Esophagus squamous epithelium (tissue), 5 donors: ENCODE data around the gene SAPCD1. TPM values are rescaled to one million over a fixed set of nuclear protein-coding genes. Genes with fewer than 3 reads are reported as not detected.
A peak's percentile ranks its signal among the peaks of the same experiment; 100 is the strongest.

Experiments used
- DNase-seq: peaks from one replicate; lab custom pipeline; 2025; lab: John Stamatoyannopoulos, UW
- H3K27ac ChIP-seq, 4 donors: fragments of 200-600 bp; sonication (generic); one replicate each; pipeline ENCODE4 v1.5.1; 2016 to 2019; ENCODE audit warnings: mild to moderate bottlenecking in 1 of 4
- H3K27me3 ChIP-seq, 4 donors: fragments of 200-600 bp; sonication (generic); 1 replicate in 3 of 4; 2 replicates in 1 of 4; pipeline versions ENCODE4 v1.5.1 to v1.6.0; 2017 to 2021; ENCODE audit warnings: antibody characterized with exemption in 1 of 4
- H3K36me3 ChIP-seq, 3 donors: fragments of 200-600 bp; sonication (generic); one replicate each; pipeline ENCODE4 v1.5.1; 2016 to 2019
- H3K4me1 ChIP-seq, 3 donors: fragments of 200-600 bp; sonication (generic); one replicate each; pipeline ENCODE4 v1.5.1; 2017 to 2019
- H3K4me3 ChIP-seq, 4 donors: fragments of 200-600 bp; sonication (generic); 1 replicate in 3 of 4; 2 replicates in 1 of 4; pipeline ENCODE4 v1.5.1; 2016 to 2019; ENCODE audit warnings: mild to moderate bottlenecking in 2 of 4, moderate library complexity in 1 of 4
- H3K9me3 ChIP-seq, 3 donors: fragments of 200-600 bp; sonication (generic); one replicate each; pipeline ENCODE4 v1.5.1; 2016 to 2019
- POLR2A ChIP-seq, 4 donors: fragments of 450-650 bp; IDR thresholded peaks; one replicate each; pipeline ENCODE4 v1.6.1; 2017; ENCODE audit warnings: antibody characterized with exemption in 4 of 4, mild to moderate bottlenecking in 4 of 4, moderate library complexity in 3 of 4
- WGBS, 2 donors: methylation state at CpG; one replicate each; pipeline ENCODE4 v1.1.5; 2018; 5-methylcytosine and 5-hydroxymethylcytosine counted together
- intact Hi-C: fragments of 100-400 bp; cut with DNase I; formaldehyde crosslinking; loops from one replicate; pipeline ENCODE4 v1.15.0; 2022
- total RNA-seq, 4 donors: library from RNA; depleted of rRNA; stranded (reverse); fragments of >200 nt; gene quantifications; one replicate each; pipeline ENCODE4 v1.1.0, GENCODE V29; 2016
- TF ChIP-seq, protein P1 (sequence below), 6 experiments: fragments of 450-650 bp in 4 of 6; fragments of 200-600 bp in 2 of 6; sonication (generic) in 2 of 6; IDR thresholded peaks; one replicate each; pipeline ENCODE4 v1.5.1; 2016 to 2019; ENCODE audit warnings: antibody characterized with exemption in 6 of 6, mild to moderate bottlenecking in 4 of 6, moderate library complexity in 4 of 6
- donor health status: DM: yes; HTN: yes; CAD: no.

The SAPCD1 gene
- total RNA-seq, 4 donors from 2014 or later: 0.45 to 2.9 (median 1.1) TPM

DNA sequence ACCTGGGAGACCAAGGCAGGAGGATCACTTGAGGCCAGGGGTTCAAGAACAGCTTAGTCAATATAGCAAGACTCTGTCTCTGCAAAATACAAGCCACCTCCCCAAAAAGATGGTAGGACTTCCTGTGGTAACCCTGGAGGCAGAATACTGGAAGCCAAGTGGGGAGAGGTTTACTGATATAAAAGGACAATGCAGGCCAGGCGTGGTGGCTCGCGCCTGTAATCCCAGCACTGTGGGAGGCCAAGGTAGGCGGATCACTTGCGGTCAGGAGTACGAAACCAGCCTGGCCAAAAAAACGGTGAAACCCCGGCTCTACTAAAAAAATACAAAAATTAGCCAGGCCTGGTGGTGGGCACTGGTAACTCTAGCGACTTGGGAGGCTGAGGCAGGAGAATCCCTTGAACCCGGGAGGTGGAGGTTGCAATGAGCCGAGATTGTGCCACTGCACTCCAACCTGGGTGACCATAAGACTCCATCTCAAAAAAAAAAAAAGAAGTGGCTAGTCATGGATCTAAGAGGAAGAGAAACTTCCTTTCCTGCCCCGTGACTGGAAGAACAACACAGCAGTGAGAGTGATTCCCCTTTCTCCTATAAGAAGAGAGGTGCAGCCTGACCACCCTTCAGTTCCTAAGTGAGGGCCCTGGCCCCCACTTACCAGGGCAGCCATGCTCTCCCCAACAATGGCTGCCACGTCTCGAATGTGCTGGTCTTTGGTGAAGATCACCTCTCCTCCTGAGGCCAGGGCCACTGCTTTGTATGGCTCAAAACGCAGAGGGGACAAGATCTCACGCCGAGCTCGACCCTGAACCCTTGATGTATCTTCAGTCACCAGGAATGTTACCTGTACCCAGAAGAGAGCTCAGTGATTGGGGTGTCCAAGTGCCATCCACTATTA lies 6.2 kb downstream of the SAPCD1 start:
- intact Hi-C loops: loop anchor here (5.0 kb wide), 1 partner anchor 91 kb away; no protein-coding TSS in a partner anchor
- peak overlapping the region in 1 of 4 donors; percentile 28 for H3K27ac ChIP-seq
- 85 to 93% methylated on average over 13 of the region's 18 CpGs for WGBS, 2 donors
- TF ChIP-seq, protein P1, sequence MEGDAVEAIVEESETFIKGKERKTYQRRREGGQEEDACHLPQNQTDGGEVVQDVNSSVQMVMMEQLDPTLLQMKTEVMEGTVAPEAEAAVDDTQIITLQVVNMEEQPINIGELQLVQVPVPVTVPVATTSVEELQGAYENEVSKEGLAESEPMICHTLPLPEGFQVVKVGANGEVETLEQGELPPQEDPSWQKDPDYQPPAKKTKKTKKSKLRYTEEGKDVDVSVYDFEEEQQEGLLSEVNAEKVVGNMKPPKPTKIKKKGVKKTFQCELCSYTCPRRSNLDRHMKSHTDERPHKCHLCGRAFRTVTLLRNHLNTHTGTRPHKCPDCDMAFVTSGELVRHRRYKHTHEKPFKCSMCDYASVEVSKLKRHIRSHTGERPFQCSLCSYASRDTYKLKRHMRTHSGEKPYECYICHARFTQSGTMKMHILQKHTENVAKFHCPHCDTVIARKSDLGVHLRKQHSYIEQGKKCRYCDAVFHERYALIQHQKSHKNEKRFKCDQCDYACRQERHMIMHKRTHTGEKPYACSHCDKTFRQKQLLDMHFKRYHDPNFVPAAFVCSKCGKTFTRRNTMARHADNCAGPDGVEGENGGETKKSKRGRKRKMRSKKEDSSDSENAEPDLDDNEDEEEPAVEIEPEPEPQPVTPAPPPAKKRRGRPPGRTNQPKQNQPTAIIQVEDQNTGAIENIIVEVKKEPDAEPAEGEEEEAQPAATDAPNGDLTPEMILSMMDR (IDR thresholded peaks at IDR 0.05): no peak
- no peak for TF ChIP-seq POLR2A (IDR thresholded peaks at IDR 0.05)
- peaks cover 0 to 32% (median 3%) of the 10 kb centered on the region in 3 donors for H3K4me1 ChIP-seq
- H3K9me3 ChIP-seq: no peaks in the 10 kb centered on the region
- no peak for DNase-seq
- no peaks in the 10 kb centered on the region for H3K36me3 ChIP-seq
- no peaks in the 10 kb centered on the region for H3K27me3 ChIP-seq
- H3K4me3 ChIP-seq: no peak overlapping the region

DNA sequence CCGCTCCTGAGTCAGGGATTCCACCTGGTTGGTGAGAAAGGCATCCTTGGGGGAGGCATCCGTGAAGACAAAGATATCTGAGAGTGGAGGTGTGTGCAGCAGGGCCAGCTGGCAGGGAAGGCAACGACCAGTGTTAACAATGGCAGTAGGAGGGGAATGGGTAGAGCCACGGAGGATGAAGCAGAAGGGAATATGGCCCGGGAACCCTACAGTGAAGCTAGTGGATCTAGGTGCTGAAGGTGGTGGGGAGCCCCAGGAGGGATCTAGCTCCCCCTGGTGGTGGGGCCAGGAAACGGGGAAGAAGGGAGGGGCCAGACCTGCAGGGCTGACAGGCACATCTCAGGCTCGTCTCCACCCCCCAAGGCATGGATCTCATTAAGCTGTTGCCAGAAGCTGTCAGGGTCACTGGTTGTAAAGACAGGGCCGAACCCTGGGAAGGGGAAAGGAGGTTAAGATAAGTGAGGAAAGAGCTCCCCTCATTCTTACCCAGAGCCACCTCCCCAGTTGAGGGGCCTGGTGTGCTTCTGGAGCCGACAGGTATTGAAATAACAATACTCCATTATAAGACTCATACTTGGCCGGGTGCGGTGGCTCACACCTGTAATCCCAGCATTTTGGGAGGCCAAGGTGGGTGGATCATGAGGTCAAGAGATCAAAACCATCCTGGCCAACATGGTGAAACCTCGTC lies 7.4 kb downstream of the SAPCD1 start:
- 30 to 37% methylated on average over 8 to 11 of the region's 12 CpGs for WGBS, 2 donors
- intact Hi-C loops: loop anchor here (5.0 kb wide), 1 partner anchor 93 kb away; no protein-coding TSS in a partner anchor
- Histone ChIP-seq H3K4me1 (peaks cover 0 to 23% (median 3%) of the 10 kb centered on the region in 3 donors), H3K4me3 (no peak overlapping the region), H3K9me3 (no peaks in the 10 kb centered on the region), H3K27me3 (no peaks in the 10 kb centered on the region), H3K36me3 (no peaks in the 10 kb centered on the region), H3K27ac (no peak overlapping the region)
- TF ChIP-seq, protein P1 (IDR thresholded peaks at IDR 0.05): peak; percentile 70 to 94 (median 90)
- TF ChIP-seq POLR2A (IDR thresholded peaks at IDR 0.05): no peak
- no peak for DNase-seq

DNA sequence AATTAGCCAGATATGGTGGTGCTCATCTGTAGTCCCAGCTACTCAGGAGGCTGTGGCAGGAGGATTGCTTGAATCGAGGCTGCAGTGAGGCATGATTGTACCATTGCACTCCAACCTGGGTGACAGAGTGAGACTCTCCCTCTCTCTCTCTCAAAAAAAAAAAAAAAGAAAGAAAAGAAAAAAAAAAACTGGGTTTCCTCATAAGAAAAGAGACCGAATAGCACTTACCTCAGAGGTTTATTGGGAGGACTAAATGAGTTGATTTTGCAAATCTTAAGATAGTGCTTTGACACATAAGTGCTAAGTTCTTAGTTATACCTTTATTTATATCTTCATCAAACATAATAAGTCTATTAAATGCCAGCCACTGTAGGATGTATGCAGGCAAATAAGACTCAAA lies 8.4 kb downstream of the SAPCD1 start:
- H3K4me3 ChIP-seq: no peak overlapping the region
- no peak for TF ChIP-seq POLR2A (IDR thresholded peaks at IDR 0.05)
- TF ChIP-seq, protein P1 (IDR thresholded peaks at IDR 0.05): no peak
- H3K9me3 ChIP-seq: no peaks in the 10 kb centered on the region
- intact Hi-C loops: no loop called here
- H3K36me3 ChIP-seq: no peaks in the 10 kb centered on the region
- 75 to 85% methylated on average over 2 of the region's 2 CpGs for WGBS, 2 donors
- H3K4me1 ChIP-seq: peaks cover 0 to 32% (median 3%) of the 10 kb centered on the region in 3 donors
- no peak overlapping the region for H3K27ac ChIP-seq
- no peak for DNase-seq
- no peaks in the 10 kb centered on the region for H3K27me3 ChIP-seq

DNA sequence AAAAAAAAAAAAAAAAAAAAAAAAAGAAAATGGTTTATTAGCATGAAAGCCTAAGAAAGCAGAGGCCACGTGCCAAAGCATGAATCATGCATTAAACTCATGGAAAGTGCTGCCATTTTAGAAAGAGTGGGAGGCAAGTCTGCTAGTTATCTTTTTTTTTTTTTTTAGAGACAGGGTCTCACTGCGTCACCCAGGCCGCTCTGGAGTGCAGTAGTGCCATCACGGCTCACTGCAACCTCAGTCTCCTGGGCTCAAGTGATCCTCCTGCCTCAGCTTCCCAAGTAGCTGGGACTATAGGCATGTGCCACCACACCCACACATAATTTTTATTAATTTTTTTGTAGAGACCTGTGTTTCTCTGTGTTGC lies 9.5 kb downstream of the SAPCD1 start:
- no peak overlapping the region for H3K4me3 ChIP-seq

More for the DNA sequence above, 9.5 kb downstream of the SAPCD1 start:
- H3K4me1 ChIP-seq: peaks cover 8 to 36% (median 13%) of the 10 kb centered on the region in 3 donors
- intact Hi-C loops: no loop called here
- WGBS, 2 donors: 62 to 67% methylated on average over 4 of the region's 4 CpGs
- no peaks in the 10 kb centered on the region for H3K9me3 ChIP-seq
- H3K27ac ChIP-seq: no peak overlapping the region
- DNase-seq: no peak
- TF ChIP-seq, protein P1 (IDR thresholded peaks at IDR 0.05): no peak
- no peak for TF ChIP-seq POLR2A (IDR thresholded peaks at IDR 0.05)
- H3K36me3 ChIP-seq: no peaks in the 10 kb centered on the region
- H3K27me3 ChIP-seq: no peaks in the 10 kb centered on the region
